HEK293 (cell line): ENCODE data around the gene EFEMP1.

Experiments
- FEZF1 ChIP-seq: fragments of 450-650 bp; formaldehyde crosslinking; IDR thresholded peaks from 2 replicates; pipeline ENCODE4 v1.5.1; 2016; ENCODE audit warnings: missing biosample characterization, missing genetic modification characterization
- KLF7 ChIP-seq: fragments of 450-650 bp; formaldehyde crosslinking; IDR thresholded peaks from 2 replicates; pipeline ENCODE4 v1.5.1; 2016; ENCODE audit warnings: missing biosample characterization, missing genetic modification characterization, borderline replicate concordance
- KLF8 ChIP-seq: fragments of 450-650 bp; formaldehyde crosslinking; IDR thresholded peaks from 2 replicates; pipeline ENCODE4 v1.5.1; 2016; ENCODE audit warnings: missing biosample characterization, missing genetic modification characterization
- SP3 ChIP-seq: fragments of 450-650 bp; formaldehyde crosslinking; IDR thresholded peaks from 2 replicates; pipeline ENCODE4 v1.5.1; 2016; ENCODE audit warnings: missing biosample characterization, missing genetic modification characterization
- ZIC2 ChIP-seq: fragments of 450-650 bp; formaldehyde crosslinking; IDR thresholded peaks from 2 replicates; pipeline ENCODE4 v1.5.1; 2016; ENCODE audit warnings: missing biosample characterization, missing genetic modification characterization
- ZNF133 ChIP-seq: fragments of 450-650 bp; formaldehyde crosslinking; IDR thresholded peaks from 2 replicates; pipeline ENCODE4 v1.5.1; 2016; ENCODE audit warnings: missing biosample characterization, missing genetic modification characterization
- ZNF138 ChIP-seq: fragments of 450-650 bp; formaldehyde crosslinking; IDR thresholded peaks from 2 replicates; pipeline ENCODE4 v1.5.1; 2016; ENCODE audit warnings: missing biosample characterization, missing genetic modification characterization, borderline replicate concordance
- ZNF146 ChIP-seq: fragments of 450-650 bp; formaldehyde crosslinking; IDR thresholded peaks from 2 replicates; pipeline ENCODE4 v1.5.1; 2016; ENCODE audit warnings: missing biosample characterization, missing genetic modification characterization
- ZNF174 ChIP-seq: fragments of 450-650 bp; formaldehyde crosslinking; IDR thresholded peaks from 2 replicates; pipeline ENCODE4 v1.5.0; 2017; ENCODE audit warnings: missing biosample characterization, mild to moderate bottlenecking, missing genetic modification characterization
- ZNF2 ChIP-seq: fragments of 450-650 bp; formaldehyde crosslinking; IDR thresholded peaks from 2 replicates; pipeline ENCODE4 v1.5.1; 2016; ENCODE audit warnings: missing biosample characterization, missing genetic modification characterization
- ZNF202 ChIP-seq: fragments of 450-650 bp; formaldehyde crosslinking; IDR thresholded peaks from 2 replicates; pipeline ENCODE4 v1.5.1; 2016; ENCODE audit warnings: missing biosample characterization, missing genetic modification characterization, borderline replicate concordance
- ZNF302 ChIP-seq: fragments of 450-650 bp; formaldehyde crosslinking; IDR thresholded peaks from 2 replicates; pipeline ENCODE4 v1.5.1; 2016; ENCODE audit warnings: missing biosample characterization, missing genetic modification characterization, low read depth
- ZNF335 ChIP-seq: fragments of 450-650 bp; formaldehyde crosslinking; conservative IDR thresholded peaks from 2 replicates; pipeline ENCODE4 v1.5.1; 2016; ENCODE audit warnings: missing biosample characterization, missing genetic modification characterization
- ZNF366 ChIP-seq: fragments of 450-650 bp; formaldehyde crosslinking; conservative IDR thresholded peaks from 2 replicates; pipeline ENCODE4 v1.5.1; 2016; ENCODE audit warnings: missing biosample characterization, missing genetic modification characterization
- ZNF518A ChIP-seq: fragments of 450-650 bp; formaldehyde crosslinking; conservative IDR thresholded peaks from 2 replicates; pipeline ENCODE4 v1.5.1; 2016; ENCODE audit warnings: low read depth, missing biosample characterization, missing genetic modification characterization
- ZNF610 ChIP-seq: fragments of 450-650 bp; formaldehyde crosslinking; IDR thresholded peaks from 2 replicates; pipeline ENCODE4 v1.5.1; 2016; ENCODE audit warnings: missing biosample characterization, missing genetic modification characterization, borderline replicate concordance
- ZNF623 ChIP-seq: fragments of 450-650 bp; formaldehyde crosslinking; IDR thresholded peaks from 2 replicates; pipeline ENCODE4 v1.5.1; 2016; ENCODE audit warnings: missing biosample characterization, missing genetic modification characterization
- TF ChIP-seq, protein P1 (sequence below): fragments of 450-650 bp; formaldehyde crosslinking; optimal IDR thresholded peaks from 2 replicates; pipeline ENCODE3; 2016; ENCODE audit warnings: missing biosample characterization, mild to moderate bottlenecking, missing genetic modification characterization
- TF ChIP-seq, protein P2 (sequence below): fragments of 450-650 bp; formaldehyde crosslinking; IDR thresholded peaks from 2 replicates; pipeline ENCODE4 v1.5.1; 2016; ENCODE audit warnings: missing biosample characterization, missing genetic modification characterization
- TF ChIP-seq, protein P3 (sequence below): fragments of 450-650 bp; formaldehyde crosslinking; IDR thresholded peaks from 2 replicates; pipeline ENCODE4 v1.5.1; 2017; ENCODE audit warnings: missing biosample characterization, missing genetic modification characterization
- TF ChIP-seq, protein P4 (sequence below): fragments of 450-650 bp; formaldehyde crosslinking; IDR thresholded peaks from 2 replicates; pipeline ENCODE4 v1.5.1; 2017; ENCODE audit warnings: missing biosample characterization, missing genetic modification characterization
- TF ChIP-seq, protein P5 (sequence below): fragments of 450-650 bp; formaldehyde crosslinking; IDR thresholded peaks from 2 replicates; pipeline ENCODE4 v1.5.1; 2016; ENCODE audit warnings: missing biosample characterization, missing genetic modification characterization
- TF ChIP-seq, protein P6 (sequence below): fragments of 450-650 bp; IDR thresholded peaks from 2 replicates; pipeline ENCODE4 v1.5.1; 2018; ENCODE audit warnings: missing biosample characterization, missing genetic modification characterization
- TF ChIP-seq, protein P7 (sequence below): fragments of 450-650 bp; formaldehyde crosslinking; IDR thresholded peaks from 2 replicates; pipeline ENCODE4 v1.5.1; 2016; ENCODE audit warnings: missing biosample characterization, missing genetic modification characterization

EFEMP1 gene

DNA sequence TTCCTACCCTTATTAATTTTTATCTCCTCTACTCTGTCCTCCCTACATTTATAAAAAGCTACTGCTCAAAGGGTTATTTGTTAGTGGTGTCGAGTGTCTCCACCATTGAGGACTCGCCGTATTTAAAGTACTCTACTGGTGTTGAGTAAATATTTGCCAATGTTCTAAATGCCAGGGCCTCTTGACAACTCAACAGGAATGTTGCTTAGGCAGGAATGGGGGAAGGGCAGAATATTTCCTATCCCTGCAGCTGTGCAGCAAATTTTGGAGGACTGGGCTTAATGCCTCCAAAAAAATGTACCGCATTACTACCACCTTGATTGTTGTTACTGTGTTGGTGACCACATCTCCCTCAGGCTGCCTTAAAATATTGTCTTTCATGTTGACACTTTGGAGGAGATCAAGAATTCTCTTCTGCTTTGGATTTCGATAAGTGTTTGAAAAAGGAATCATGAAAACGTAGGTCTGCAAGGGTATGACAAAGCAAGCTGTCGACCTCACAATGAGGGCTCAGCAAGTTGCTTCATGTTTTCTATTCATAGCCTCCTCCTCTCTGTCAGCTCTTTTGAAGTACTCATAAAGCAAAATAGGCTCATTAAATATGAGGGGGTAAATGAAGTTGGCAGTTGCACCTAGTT is 84.3 kb downstream of the EFEMP1 start (continued):
- TF ChIP-seq, protein P1, sequence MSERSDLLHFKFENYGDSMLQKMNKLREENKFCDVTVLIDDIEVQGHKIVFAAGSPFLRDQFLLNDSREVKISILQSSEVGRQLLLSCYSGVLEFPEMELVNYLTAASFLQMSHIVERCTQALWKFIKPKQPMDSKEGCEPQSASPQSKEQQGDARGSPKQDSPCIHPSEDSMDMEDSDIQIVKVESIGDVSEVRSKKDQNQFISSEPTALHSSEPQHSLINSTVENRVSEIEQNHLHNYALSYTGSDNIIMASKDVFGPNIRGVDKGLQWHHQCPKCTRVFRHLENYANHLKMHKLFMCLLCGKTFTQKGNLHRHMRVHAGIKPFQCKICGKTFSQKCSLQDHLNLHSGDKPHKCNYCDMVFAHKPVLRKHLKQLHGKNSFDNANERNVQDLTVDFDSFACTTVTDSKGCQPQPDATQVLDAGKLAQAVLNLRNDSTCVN (tag by site-specific recombination) = no peak
- no peak for TF ChIP-seq SP3 (tag by site-specific recombination)
- TF ChIP-seq ZNF138 (tag by site-specific recombination) = no peak
- TF ChIP-seq, protein P2, sequence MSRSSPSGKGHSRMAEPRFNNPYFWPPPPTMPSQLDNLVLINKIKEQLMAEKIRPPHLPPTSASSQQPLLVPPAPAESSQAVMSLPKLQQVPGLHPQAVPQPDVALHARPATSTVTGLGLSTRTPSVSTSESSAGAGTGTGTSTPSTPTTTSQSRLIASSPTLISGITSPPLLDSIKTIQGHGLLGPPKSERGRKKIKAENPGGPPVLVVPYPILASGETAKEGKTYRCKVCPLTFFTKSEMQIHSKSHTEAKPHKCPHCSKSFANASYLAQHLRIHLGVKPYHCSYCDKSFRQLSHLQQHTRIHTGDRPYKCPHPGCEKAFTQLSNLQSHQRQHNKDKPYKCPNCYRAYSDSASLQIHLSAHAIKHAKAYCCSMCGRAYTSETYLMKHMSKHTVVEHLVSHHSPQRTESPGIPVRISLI (tag by site-specific recombination) = no peak
- TF ChIP-seq, protein P3, sequence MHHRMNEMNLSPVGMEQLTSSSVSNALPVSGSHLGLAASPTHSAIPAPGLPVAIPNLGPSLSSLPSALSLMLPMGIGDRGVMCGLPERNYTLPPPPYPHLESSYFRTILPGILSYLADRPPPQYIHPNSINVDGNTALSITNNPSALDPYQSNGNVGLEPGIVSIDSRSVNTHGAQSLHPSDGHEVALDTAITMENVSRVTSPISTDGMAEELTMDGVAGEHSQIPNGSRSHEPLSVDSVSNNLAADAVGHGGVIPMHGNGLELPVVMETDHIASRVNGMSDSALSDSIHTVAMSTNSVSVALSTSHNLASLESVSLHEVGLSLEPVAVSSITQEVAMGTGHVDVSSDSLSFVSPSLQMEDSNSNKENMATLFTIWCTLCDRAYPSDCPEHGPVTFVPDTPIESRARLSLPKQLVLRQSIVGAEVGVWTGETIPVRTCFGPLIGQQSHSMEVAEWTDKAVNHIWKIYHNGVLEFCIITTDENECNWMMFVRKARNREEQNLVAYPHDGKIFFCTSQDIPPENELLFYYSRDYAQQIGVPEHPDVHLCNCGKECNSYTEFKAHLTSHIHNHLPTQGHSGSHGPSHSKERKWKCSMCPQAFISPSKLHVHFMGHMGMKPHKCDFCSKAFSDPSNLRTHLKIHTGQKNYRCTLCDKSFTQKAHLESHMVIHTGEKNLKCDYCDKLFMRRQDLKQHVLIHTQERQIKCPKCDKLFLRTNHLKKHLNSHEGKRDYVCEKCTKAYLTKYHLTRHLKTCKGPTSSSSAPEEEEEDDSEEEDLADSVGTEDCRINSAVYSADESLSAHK (tag by site-specific recombination) = peak; percentile 60
- no peak for TF ChIP-seq ZNF202 (tag by site-specific recombination)
- peak; percentile 57 for TF ChIP-seq FEZF1
- TF ChIP-seq KLF8 (tag by site-specific recombination) = no peak
- TF ChIP-seq ZNF302 = no peak
- TF ChIP-seq ZIC2 = no peak
- TF ChIP-seq ZNF623 (tag by site-specific recombination) = no peak
- TF ChIP-seq ZNF2 (tag by site-specific recombination) = no peak
- peak; percentile 42 for TF ChIP-seq ZNF335 (tag by site-specific recombination)
- TF ChIP-seq ZNF610 = no peak
- TF ChIP-seq, protein P4, sequence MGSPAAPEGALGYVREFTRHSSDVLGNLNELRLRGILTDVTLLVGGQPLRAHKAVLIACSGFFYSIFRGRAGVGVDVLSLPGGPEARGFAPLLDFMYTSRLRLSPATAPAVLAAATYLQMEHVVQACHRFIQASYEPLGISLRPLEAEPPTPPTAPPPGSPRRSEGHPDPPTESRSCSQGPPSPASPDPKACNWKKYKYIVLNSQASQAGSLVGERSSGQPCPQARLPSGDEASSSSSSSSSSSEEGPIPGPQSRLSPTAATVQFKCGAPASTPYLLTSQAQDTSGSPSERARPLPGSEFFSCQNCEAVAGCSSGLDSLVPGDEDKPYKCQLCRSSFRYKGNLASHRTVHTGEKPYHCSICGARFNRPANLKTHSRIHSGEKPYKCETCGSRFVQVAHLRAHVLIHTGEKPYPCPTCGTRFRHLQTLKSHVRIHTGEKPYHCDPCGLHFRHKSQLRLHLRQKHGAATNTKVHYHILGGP (tag by site-specific recombination) = no peak
- TF ChIP-seq, protein P5, sequence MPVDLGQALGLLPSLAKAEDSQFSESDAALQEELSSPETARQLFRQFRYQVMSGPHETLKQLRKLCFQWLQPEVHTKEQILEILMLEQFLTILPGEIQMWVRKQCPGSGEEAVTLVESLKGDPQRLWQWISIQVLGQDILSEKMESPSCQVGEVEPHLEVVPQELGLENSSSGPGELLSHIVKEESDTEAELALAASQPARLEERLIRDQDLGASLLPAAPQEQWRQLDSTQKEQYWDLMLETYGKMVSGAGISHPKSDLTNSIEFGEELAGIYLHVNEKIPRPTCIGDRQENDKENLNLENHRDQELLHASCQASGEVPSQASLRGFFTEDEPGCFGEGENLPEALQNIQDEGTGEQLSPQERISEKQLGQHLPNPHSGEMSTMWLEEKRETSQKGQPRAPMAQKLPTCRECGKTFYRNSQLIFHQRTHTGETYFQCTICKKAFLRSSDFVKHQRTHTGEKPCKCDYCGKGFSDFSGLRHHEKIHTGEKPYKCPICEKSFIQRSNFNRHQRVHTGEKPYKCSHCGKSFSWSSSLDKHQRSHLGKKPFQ (tag by site-specific recombination) = no peak
- TF ChIP-seq ZNF366 = no peak
- no peak for TF ChIP-seq ZNF518A (tag by site-specific recombination)
- no peak for TF ChIP-seq ZNF174 (tag by site-specific recombination)
- TF ChIP-seq, protein P6, sequence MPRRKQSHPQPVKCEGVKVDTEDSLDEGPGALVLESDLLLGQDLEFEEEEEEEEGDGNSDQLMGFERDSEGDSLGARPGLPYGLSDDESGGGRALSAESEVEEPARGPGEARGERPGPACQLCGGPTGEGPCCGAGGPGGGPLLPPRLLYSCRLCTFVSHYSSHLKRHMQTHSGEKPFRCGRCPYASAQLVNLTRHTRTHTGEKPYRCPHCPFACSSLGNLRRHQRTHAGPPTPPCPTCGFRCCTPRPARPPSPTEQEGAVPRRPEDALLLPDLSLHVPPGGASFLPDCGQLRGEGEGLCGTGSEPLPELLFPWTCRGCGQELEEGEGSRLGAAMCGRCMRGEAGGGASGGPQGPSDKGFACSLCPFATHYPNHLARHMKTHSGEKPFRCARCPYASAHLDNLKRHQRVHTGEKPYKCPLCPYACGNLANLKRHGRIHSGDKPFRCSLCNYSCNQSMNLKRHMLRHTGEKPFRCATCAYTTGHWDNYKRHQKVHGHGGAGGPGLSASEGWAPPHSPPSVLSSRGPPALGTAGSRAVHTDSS (tag by site-specific recombination) = 0 out of 2 replicates have a peak, but pooled peaks have one; percentile 19
- TF ChIP-seq, protein P7, sequence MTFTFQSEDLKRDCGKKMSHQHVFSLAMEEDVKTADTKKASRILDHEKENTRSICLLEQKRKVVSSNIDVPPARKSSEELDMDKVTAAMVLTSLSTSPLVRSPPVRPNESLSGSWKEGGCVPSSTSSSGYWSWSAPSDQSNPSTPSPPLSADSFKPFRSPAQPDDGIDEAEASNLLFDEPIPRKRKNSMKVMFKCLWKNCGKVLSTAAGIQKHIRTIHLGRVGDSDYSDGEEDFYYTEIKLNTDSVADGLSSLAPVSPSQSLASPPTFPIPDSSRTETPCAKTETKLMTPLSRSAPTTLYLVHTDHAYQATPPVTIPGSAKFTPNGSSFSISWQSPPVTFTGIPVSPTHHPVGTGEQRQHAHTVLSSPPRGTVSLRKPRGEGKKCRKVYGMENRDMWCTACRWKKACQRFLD = no peak
- no peak for TF ChIP-seq KLF7 (tag by site-specific recombination)
- no peak for TF ChIP-seq ZNF146 (tag by site-specific recombination)
- TF ChIP-seq ZNF133 (tag by site-specific recombination) = no peak
